ENCODE measurements around the gene NCKAP5. TPM values are rescaled to one million over a fixed set of nuclear protein-coding genes. Genes with fewer than 3 reads are reported as not detected.

The NCKAP5 gene
- total RNA-seq, 4 donors from 2014 or later: 0.55 to 6.6 (median 3.3) TPM; not detected in 1

DNA sequence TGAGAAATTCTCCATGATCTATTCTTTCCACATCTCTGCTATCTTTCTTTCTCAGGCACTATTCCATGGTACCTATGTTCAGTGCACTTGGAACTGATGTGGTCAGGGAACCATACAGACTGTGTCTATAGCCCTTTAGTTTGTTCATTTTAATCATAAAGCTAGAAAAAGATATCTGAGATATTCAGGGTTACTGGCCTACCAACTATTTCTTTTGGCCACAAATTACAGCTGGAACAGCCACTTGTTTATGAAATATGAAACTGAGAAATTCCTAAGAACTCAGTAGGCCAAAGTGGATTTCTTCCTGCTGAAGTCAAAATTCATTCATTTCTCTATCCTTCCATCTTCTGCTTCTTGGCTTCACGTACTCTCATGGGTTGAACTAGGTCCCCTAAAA, 875.4 kb downstream of the NCKAP5 start:
- intact Hi-C loops (cut with DNase I; ENCODE audit: low total_unique reads): no loop called here
- Histone ChIP-seq H3K4me1 (no peaks in the 10 kb centered on the region), H3K27me3 (no peaks in the 10 kb centered on the region), H3K36me3 (no peaks in the 10 kb centered on the region), H3K9me3 (no peaks in the 10 kb centered on the region), H3K27ac (no peak overlapping the region), H3K4me3 (no peak overlapping the region)
- no peak for TF ChIP-seq POLR2A (IDR thresholded peaks at IDR 0.05)
- TF ChIP-seq CTCF (IDR thresholded peaks at IDR 0.05): no peak
- DNase-seq: no peak

DNA sequence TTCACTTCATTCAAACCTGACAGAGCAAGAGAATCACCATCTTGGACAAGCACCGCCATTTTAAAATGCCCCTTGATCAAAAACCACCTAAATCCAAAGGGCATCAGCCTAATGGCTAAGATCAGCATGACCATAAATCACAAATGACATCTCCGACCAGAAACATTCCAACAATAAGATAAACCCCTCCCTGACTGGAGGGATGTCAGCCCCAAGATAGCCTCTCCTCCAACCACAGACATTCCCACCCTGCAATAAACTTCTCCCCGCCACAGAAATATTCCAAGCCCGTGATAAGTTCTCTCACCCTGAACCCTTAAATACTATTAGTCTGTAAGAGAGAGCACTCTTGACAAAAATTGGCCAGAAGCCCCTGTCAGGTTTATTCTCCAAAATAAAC, 876.7 kb downstream of the NCKAP5 start:
- TF ChIP-seq CTCF (IDR thresholded peaks at IDR 0.05) (no peak), POLR2A (IDR thresholded peaks at IDR 0.05) (no peak)
- Histone ChIP-seq H3K9me3 (no peaks in the 10 kb centered on the region), H3K4me3 (no peak overlapping the region), H3K36me3 (no peaks in the 10 kb centered on the region), H3K27ac (no peak overlapping the region), H3K4me1 (no peaks in the 10 kb centered on the region), H3K27me3 (no peaks in the 10 kb centered on the region)
- DNase-seq: no peak
- intact Hi-C loops (cut with DNase I; ENCODE audit: low total_unique reads): no loop called here

GRCh38 chr2:132690664-132691303, 877.5 kb downstream of the NCKAP5 start:
- H3K4me1 ChIP-seq: no peaks in the 10 kb centered on the region
- H3K9me3 ChIP-seq: no peaks in the 10 kb centered on the region
- intact Hi-C loops (cut with DNase I; ENCODE audit: low total_unique reads): no loop called here
- no peaks in the 10 kb centered on the region for H3K36me3 ChIP-seq
- no peak overlapping the region for H3K27ac ChIP-seq
- TF ChIP-seq CTCF (IDR thresholded peaks at IDR 0.05) (no peak), POLR2A (IDR thresholded peaks at IDR 0.05) (no peak)
- no peaks in the 10 kb centered on the region for H3K27me3 ChIP-seq
- no peak for DNase-seq
- no peak overlapping the region for H3K4me3 ChIP-seq

- H3K27me3 ChIP-seq: no peaks in the 10 kb centered on the region
- H3K4me1 ChIP-seq: no peaks in the 10 kb centered on the region
- no peaks in the 10 kb centered on the region for H3K36me3 ChIP-seq
- intact Hi-C loops (cut with DNase I; ENCODE audit: low total_unique reads): no loop called here
- H3K9me3 ChIP-seq: no peaks in the 10 kb centered on the region
- no peak overlapping the region for H3K27ac ChIP-seq
- DNase-seq: no peak
- H3K4me3 ChIP-seq: no peak overlapping the region
- TF ChIP-seq CTCF (IDR thresholded peaks at IDR 0.05): no peak
- TF ChIP-seq POLR2A (IDR thresholded peaks at IDR 0.05): no peak
Observed at GRCh38 chr2:132681766-132682165, 886.5 kb downstream of the NCKAP5 start.

DNA sequence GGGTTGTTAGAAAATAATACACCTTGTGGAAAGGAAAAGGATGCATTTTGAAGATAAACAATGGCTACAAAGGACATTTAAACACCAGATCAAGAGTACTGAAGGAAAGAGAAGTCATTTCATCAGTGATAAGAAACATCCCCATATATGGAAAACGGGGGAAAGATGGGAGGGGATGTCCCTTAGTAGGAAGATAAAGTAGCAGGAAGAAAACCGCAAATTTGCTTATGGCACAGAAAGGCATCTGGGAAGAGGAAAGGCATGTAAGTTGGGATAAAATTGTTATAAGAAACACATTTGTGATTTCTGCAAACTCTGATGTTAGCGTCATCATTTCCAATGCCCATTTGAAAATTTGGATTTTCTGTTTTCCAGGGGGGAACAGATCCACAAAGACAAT, 887.7 kb downstream of the NCKAP5 start:
- no peaks in the 10 kb centered on the region for H3K27me3 ChIP-seq
- no peak for TF ChIP-seq CTCF (IDR thresholded peaks at IDR 0.05)
- no peak for TF ChIP-seq POLR2A (IDR thresholded peaks at IDR 0.05)
- H3K27ac ChIP-seq: no peak overlapping the region
- no peak for DNase-seq
- H3K4me3 ChIP-seq: no peak overlapping the region
- H3K9me3 ChIP-seq: no peaks in the 10 kb centered on the region
- no peaks in the 10 kb centered on the region for H3K4me1 ChIP-seq
- no peaks in the 10 kb centered on the region for H3K36me3 ChIP-seq
- intact Hi-C loops (cut with DNase I; ENCODE audit: low total_unique reads): no loop called here
